Lung microvascular endothelial cell (primary cell): ENCODE data around the gene SLC25A29. TPM values are rescaled to one million over a fixed set of nuclear protein-coding genes. Genes with fewer than 3 reads are reported as not detected.

ENCODE experiments used
- DNase-seq, 2 donors: peaks; one replicate each; pipeline versions ENCODE4 v3.0.0 to v3.0.0-alpha.2; 2010; ENCODE audit warnings: low read depth in 2 of 2
- total RNA-seq: library from RNA; depleted of rRNA; stranded (reverse); fragments of >200 nt; gene quantifications from 2 replicates; pipeline ENCODE4 v1.2.1, GENCODE V29; 2014

Gene SLC25A29
- total RNA-seq, 1 donor from 2014 or later = 70.0 TPM

DNA sequence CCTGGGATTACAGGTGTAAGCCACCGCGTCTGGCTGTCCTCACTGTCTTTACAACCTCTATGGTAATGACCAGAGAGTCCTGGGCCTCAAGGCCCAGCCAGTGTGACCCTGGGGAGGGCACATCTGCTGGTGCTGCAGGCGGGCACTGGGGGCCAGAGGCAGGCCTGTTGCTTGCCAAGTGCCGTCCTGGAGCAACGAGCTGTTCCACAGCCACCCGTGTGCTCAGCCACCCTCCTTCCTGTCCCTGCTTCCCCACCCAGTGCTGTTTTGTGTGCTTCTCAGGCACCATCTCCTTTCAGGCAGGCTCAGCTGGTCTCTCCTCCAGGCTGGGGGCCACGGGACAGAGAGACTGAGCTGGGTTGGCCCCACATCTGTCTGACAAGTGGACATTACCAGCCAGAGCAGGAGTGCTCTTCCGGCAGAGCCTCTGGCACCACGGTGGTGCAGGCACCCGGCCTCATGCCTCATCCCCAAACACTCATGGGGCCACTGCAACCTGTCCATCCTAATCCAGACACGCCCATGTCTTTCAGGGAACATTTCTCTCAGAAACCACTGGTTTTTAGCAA lies 25.9 kb upstream of the SLC25A29 start:
- DNase-seq = no peak

DNA sequence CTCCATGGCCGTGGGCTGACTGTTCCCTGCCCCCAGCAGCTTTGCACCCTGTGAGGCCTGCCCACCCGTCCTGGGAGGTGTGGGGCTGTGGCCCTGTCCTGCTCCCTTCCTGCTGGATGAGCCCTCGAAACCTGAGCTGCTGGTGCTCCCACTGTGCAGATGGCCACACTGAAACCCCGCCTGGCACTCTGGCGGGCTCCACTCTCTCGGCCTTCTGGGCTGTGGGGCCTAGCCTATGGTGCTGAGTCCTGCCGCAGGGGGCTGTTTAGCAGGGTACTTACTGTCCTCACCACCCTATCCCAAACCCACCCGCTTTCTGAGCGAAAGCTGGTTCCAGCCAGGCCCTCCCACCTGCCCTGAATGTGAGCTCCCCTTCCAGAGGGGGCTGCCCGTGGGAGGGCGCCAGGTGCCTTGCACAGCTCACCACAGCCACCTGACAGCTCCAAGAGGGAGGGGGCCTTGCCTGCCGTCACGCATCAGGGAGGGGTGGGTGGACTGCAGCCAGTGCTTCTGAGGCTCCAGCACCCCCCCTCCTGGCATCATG lies 24.2 kb upstream of the SLC25A29 start:
- no peak for DNase-seq

DNA sequence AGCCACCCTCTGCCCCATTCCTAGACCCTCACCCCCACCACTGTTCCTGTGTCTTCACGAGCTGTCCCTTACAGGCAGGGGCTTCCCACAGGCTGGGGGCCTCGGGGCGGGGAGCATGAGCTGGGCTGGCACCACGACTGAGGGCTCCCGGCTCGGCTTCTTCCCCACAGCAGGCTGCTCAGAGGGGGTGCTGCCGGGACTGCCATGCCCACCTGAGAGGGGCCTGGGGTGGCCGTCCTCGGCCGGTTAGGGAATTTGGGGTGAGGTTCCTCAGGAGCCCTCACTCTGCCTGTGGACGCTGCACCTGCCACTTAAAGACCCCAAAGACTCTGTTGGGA lies 23.7 kb upstream of the SLC25A29 start:
- DNase-seq = no peak

DNA sequence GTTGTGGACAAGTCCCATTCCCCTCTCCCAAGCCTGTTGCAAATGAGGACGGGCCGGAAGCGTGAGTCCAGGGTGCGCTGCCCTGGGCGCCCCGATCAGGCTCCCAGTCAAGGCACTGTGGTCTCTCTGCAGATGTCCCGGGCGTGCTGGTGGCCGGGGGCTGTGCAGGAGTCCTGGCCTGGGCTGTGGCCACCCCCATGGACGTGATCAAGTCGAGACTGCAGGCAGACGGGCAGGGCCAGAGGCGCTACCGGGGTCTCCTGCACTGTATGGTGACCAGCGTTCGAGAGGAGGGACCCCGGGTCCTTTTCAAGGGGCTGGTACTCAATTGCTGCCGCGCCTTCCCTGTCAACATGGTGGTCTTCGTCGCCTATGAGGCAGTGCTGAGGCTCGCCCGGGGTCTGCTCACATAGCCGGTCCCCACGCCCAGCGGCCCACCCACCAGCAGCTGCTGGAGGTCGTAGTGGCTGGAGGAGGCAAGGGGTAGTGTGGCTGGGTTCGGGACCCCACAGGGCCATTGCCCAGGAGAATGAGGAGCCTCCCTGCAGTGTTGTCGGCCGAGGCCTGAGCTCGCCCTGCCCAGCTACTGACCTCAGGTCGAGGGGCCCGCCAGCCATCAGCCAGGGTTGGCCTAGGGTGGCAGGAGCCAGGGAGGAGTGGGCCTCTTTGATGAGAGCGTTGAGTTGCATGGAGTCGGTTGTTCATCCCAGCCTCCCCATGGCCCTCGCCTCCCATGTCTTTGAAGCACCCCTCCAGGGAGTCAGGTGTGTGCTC lies 23.2 kb upstream of the SLC25A29 start:
- DNase-seq = no peak

DNA sequence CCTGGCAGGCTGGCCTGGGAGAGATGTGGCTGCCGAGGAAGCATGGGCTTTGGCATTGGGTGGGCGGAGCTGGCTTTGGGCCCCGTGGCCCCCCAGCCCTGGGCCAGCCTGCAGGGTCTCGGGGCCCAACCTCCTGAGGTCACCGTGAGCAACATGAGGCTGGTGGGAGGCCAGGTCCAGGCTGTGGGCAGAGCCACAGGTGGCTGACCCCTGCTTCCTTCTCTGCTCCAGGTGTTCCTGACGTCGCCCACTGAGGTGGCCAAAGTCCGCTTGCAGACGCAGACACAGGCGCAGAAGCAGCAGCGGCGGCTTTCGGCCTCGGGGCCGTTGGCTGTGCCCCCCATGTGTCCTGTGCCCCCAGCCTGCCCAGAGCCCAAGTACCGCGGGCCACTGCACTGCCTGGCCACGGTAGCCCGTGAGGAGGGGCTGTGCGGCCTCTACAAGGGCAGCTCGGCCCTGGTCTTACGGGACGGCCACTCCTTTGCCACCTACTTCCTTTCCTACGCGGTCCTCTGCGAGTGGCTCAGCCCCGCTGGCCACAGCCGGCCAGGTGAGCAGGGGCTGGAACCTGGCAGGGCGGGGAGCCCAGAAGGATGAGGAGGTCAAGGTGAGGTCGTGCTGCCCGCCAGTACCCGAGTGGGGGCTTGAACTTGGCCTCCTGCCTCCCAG lies 22.4 kb upstream of the SLC25A29 start:
- DNase-seq = no peak

DNA sequence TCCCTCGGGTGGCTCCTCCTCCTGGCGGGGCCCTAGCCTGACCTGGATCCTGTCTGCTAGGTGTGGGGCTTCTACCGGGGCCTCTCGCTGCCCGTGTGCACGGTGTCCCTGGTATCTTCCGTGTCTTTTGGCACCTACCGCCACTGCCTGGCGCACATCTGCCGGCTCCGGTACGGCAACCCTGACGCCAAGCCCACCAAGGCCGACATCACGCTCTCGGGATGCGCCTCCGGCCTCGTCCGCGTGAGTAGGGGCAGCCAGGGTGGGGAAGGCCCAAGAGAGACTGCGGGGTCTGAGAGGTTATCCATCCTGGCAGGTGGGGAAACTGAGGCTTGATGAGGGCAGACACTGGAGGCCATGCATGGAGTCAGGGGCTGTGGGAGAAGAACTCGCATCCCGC lies 20.9 kb upstream of the SLC25A29 start:
- no peak for DNase-seq

DNA sequence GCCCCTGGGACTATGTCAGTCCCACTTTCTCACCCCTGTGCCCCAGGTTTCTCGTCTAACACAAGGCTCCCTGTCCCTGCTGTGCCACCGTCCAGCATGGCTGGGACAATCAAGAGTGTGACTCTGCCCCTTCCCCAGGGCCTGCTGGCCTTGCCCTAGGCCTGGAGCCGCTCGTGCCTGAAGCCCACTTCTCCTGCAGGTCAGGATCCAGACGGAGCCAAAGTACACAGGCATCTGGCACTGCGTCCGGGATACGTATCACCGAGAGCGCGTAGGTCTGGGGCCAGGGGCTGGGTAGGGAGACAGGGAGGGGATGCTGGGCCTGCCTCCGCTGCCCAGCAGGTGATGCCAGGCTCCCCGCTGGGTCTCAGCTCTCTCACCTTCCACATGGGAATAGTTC lies 19.7 kb upstream of the SLC25A29 start:
- peak in 1 of 2 donors; percentile 60 for DNase-seq

DNA sequence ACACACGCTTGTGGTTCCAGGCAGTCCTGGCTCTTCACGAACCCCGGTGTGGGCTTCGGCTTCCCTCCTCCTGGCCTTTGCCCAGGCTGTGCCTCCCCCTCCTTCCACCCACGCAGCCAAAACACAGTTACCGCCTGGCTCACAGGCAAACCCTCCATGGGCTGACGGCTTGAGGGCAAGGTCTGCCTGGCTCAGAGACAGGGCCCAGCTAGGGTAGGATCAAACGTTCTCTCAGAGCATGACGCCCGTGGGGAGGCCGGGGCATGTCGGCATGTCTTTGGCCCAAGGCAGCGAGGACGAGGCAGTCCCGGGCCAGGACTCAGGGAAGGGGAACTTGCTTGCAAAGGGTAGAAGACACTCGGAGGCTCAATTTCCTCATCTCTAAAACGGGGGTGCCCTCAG lies 19.0 kb upstream of the SLC25A29 start:
- no peak for DNase-seq

DNA sequence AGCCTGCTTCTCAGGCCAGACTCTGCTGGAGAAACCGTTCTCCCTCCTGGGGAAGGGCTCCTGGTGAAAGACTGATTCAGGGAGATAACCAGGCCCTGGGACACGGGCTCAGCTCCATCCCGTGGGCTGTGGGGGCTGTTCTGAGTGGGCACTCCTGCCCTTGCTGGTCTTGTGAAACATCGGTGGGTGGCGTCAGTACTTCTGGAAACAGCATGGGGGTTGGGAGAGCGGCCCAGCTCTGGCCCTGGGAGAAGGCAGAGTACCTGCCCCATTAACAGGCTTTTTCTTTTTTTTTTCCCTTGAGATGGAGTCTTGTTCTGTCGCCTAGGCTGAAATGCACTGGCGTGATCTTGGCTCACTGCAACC lies 17.7 kb upstream of the SLC25A29 start:
- DNase-seq = no peak

DNA sequence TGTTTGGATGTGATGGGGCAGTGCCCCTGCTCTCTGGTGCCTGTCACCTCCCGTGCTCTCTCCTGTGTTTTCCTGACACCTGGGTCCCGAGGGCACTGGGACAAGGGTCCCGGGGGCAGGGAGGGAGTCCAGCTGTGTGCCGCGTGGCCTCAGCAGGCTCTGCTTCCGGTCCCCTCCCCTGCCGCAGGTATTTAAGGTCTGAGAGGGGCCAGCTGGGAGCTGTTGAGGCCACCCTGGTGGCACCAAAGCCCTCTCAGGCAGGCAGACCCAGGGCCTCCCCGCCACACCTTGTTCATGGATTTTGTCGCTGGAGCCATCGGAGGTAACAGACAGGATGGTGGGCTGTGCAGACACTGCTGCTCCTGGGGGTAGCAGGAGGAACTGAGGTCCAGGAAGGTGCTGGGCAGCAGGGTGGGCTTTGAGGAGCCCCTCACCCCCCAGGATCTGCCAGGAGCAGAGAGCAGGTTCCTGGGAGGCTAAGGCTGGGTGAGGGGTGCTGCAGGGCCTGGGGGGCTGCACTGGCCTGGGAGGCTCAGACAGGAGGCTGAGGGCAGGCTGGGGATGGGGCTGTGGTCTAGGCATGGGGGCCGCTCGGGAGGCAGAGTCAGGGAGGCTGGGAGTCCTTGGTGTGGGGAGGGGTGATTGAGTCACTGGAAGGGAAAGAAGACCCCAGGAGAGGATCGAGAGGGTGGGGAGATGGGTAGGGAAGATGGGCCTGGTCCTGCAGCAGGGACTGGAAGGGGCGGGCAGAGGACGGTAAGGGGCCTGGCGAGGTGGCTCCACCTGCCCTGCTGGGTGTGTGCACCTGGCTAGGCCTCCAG lies 17.1 kb upstream of the SLC25A29 start, which contains the start of gene SLC25A47:
Gene SLC25A47 (plus strand): TSS at position 219 of the 821 bp plus-strand sequence. CDS start 76 bp downstream, at position 295.
- no peak for DNase-seq

DNA sequence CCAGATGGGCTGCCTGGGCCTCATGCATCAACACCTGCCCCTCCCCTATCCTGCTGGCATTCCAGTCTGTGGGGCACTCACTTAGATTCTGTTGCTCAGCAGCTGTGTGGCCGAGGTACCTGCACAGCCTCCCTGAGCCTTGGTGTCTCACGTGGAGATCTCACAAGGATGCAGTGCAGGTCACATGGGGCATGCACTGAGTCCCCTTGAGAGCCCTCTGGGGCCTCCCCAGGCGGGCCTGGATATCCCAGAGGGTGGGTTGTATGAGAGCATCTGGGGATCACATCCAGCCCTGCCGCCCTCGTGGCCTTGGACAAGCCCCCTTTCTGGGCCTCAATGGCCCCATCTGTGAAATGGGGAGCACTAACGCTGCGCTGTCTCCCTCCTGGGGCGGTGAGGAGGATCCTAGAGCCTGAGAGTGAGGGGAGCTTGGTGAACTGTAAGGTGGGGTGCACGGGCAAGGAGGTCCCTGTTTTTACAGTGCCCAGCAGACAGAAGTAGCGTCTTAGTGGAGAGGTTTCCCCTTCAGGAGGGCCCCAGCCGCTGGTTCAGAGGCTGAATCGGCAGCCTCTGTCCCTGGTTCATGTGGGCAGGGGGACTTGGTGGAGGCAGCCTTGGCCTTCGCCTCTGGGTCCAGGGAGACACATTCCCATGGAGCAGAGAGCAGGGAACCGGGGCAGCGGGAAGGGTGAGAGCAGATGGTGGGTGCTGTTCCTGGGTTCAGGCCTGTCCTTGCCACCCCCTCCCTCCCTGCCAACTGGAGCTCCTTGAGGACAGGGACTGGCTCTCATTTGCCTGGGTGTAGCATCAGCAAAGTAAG lies 16.1 kb upstream of the SLC25A29 start:
- no peak for DNase-seq

DNA sequence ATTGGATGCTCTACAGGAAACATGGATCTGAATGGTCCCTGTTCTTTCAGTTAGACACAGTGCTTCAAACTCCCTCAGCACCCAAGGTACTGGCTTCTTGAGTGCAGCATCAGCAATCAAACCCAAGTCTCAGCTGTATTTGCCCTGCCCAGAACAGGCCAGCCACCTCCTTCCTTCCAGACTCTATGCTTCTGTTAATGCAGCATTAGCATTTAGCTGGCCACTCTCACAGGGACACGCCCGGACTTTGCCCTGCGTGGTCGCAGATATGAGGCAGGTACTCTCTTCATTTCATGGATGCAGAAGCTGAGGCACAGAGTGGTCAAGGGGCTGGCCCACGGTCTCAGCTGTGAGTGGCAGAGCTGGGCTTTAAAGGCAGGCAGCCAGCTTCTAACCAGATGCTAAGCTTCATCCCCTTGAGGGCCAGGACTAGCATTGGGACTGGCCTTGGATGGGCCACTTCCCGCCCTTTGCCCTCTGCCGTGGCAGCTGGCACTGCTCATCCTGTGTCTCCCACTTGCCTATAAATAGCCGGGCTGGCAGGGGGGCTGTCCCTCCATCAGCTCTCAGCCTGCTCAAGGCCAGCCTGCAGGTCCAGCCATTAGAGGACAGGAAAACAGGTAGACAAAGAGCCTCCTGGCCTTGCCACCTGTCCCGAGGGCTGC lies 15.4 kb upstream of the SLC25A29 start:
- DNase-seq = no peak

DNA sequence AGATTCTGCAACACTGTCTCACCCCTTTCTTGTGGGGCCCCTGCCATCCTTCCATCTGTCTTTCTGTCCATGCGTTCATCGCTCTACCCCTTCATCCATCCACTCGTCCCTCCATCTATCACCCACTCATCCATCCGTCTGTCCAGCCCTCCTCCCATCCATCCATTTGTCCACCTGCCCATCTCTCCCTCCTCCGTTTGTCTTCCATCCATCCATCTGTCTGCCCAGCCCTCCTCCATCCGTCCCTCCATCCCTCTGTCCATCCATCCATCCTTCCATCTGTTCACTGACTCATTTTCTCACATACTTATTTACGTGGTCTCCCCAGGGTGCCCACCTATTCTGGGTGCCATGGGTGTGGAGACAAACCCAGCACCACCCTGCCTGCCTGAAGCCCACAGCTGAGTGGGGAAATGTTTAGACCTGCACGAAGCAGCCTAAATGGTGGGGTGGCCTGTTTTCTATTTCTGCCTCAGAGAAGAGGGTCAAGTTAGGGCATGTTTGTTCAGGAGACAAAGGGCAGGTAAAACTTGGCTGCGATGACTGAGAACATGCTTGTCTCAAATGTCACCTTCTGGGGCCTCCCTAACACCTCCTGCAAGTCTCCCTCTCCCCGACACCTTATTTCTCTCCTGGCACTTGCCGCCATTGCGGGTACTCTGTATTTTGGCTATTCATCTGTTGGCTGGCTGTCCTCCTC lies 14.1 kb upstream of the SLC25A29 start:
- no peak for DNase-seq

DNA sequence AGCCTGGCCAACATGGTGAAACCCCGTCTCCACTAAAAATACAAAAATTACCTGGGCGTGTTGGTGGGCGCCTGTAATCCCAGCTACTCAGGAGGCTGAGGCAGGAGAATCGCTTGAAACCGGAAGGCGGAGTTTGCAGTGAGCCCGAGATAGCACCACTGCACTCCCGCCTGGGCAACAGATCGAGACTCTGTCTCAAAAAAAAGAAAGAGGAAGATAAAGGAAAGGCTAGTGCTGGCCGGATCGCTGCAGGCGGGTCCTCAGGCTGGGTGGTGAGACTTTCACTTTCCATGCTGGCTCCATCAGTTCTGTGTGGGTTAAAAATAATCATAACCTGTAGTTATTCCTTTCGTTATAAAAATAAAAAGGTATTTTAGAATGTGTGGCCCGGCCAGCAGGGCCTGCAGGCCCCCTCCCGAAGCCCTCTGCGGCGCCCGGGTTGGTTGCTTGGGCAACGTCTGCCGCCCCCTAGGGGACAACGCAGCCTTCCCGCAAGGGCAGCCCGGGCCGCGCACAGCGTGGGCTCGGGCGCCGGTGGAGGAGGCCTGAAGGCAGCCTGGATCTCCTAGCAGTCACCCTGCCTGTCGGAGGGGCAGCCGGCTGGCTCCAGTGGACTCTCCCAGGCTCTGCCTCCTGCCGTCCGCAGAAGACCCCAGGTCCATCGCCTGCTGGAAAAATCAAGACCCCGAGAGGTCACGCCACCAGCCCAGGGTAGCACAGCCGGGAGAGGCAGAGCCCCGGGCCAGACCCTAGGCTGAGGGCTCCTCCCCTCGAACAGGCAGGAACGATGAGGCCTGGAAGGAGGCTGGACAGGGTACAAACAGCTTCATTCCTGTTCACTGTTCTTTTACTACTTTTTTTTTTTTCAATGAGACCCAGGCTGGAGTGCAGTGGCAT lies 11.9 kb upstream of the SLC25A29 start:
- peak; percentile 67 to 77 for DNase-seq

DNA sequence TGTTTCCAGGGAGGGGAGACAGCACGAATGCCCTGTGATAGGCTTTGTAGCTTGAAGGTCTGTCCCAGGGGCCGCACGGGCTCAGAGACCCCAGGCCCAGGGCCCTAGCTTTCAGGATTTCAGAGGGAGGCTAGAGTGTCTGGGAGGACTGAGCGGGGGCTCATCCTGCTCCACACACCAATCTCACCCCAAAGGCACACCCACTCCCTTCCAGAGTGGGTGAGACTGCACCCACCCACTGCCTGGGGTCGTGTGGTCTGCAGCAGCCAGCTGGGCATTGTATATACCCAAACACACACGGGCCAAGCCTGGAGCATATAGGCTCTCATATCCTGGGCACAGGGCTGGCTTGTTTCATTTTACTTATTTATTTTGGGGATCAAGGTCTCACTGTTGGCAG lies 11.1 kb upstream of the SLC25A29 start:
- DNase-seq = no peak

DNA sequence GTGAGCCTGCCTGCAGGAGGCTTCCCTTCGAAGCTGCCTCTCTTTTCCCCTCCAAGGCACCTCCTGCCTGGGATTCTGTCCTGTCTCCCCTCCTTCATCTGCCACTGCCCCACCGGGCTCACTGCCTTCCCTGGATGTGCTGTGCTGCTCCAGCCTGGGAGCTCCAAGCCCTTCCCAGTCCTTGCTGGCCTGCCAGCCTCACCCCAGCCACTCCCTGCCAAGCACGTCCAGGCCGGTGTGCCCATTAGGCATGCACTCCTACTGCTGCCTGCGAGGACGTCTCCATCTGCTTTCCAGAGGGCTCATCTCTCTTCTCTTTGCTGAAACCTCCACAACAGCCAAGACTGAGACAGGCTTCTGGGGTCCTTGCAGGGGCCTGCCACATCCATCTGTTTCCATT lies 8.5 kb upstream of the SLC25A29 start:
- DNase-seq = no peak

DNA sequence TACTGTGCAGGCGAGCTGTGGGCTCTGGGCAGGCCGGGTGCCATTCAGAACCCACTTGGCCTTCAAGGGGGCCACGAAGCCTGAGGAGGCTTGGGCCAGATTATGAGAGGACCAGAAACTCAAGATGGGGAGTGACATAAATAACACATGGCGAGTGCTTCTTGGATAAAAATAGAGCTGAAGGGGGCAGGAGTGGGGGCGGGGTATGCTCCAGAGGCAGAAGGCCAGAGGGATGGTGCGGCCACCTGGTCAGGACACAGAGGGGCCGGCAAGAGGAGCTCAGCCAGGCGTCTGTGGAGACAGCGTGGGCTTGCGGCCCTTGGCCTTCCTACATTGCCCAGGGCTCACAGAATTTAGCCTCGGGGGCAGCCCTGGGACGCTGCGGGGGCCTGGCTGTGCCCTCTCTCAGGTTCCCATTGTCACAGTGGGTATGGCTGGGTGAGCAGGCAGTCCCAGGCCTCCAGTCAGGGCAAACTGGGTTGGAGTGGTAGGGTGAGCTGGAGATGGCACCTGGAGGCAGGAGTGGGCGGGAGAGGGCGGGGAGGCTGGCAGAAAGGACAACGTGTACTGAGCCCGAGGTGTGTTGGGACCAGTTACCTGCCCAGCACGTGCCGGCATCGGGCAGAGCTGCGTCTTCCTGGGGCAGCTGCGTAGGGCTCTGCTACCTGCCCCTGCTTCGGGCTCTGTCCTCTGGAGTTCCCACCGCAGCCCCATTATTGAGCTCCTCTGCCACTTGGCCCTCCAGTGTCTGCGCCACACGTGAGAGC lies 7.4 kb upstream of the SLC25A29 start:
- no peak for DNase-seq

DNA sequence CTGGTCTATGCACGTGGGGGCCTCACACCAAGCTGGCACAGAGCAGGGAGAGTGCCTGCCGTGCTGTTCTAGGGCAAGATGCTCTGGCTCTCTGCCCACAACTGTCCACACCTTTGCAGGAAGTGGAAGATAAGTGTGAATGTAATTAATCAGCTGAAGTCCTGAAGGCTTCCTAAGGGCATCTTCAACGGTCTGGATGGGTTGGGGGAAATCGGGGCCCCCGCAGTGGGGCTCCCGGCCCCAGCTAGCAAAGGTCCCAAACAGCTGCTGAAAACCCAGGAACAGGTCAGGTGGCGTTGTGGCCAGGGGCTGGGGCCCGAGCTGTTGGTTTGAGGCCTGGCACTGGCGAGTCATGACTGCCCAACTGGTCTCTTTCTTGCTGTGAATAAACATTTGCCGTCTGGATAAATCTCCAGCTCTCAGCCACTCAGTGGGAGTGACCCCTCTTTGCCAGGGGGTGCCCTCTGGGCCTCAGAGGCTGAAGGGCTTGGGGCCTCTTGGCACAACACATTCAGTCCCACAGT lies 6.7 kb upstream of the SLC25A29 start:
- DNase-seq = no peak
